HG03457 (cell line): ENCODE measurements around the gene FUBP1.
A peak's percentile ranks its signal among the peaks of the same experiment; 100 is the strongest.
"Not testable (repeated sequence)": the region's sequence is repeated elsewhere in the genome, so short reads cannot be mapped to it uniquely, and the experiment has no call there.

ENCODE experiments used
- ATAC-seq: cut with Tn5 transposase; IDR thresholded peaks from one replicate; pipeline ENCODE4 v1.9.1; 2021; ENCODE audit warnings: moderate number of reproducible peaks; ENCODE audit not compliant: unreplicated experiment

The FUBP1 gene, protein sequence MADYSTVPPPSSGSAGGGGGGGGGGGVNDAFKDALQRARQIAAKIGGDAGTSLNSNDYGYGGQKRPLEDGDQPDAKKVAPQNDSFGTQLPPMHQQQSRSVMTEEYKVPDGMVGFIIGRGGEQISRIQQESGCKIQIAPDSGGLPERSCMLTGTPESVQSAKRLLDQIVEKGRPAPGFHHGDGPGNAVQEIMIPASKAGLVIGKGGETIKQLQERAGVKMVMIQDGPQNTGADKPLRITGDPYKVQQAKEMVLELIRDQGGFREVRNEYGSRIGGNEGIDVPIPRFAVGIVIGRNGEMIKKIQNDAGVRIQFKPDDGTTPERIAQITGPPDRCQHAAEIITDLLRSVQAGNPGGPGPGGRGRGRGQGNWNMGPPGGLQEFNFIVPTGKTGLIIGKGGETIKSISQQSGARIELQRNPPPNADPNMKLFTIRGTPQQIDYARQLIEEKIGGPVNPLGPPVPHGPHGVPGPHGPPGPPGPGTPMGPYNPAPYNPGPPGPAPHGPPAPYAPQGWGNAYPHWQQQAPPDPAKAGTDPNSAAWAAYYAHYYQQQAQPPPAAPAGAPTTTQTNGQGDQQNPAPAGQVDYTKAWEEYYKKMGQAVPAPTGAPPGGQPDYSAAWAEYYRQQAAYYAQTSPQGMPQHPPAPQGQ

GRCh38 chr1:77978969-77979876 is at the start of gene FUBP1:
FUBP1 (minus strand) TSS chr1:77979072; CDS start chr1:77979004, 68 bp downstream.
- peak; percentile 70 for ATAC-seq

GRCh38 chr1:78021134-78021533 is 42.3 kb upstream of the FUBP1 start:
- ATAC-seq: not testable (repeated sequence)

- no peak for ATAC-seq
These were observed 40.2 kb upstream of the FUBP1 start for GRCh38 chr1:78019024-78019423.

GRCh38 chr1:78015148-78015547 is 36.3 kb upstream of the FUBP1 start:
- ATAC-seq: no peak

GRCh38 chr1:78011050-78011449 is 32.2 kb upstream of the FUBP1 start:
- ATAC-seq: no peak

DNA sequence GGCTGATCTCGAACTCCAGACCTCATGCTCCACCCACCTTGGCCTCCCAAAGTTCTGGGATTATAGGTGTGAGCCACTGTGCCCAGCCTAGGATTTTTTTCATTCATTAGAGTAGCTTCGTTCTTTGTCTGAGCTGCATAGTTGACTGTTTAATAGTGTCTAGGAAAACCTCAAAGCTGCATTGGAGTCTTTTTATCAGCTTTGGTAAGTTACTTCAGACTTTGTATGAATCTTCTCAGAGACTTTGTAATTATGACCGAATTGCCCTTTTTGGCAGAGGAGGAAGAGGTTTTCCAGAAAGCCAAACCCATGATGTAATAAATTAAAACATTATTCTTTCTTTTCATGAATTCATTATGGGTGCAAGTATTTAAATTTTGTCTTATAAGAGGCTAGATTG is 31.0 kb upstream of the FUBP1 start:
- no peak for ATAC-seq

DNA sequence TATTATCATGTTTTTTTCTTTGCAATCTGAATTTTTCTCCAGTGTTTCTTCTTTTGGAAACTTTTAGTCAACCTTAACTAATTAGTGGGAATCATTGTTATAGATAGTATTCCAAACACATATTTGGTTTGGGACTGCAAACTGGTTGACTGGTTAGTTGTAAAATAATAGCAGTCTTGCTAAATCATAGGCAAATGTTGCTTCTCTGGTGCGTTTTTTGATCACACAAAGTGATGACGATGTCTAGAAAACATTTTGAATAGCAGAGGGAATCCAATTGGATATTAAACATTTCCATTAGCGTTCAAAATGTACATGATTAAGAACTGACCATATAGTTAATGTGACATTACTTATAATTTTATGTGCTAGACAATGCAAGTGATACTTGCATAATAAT is 30.4 kb upstream of the FUBP1 start:
- ATAC-seq: no peak

- ATAC-seq: no peak
These were observed 28.9 kb upstream of the FUBP1 start for GRCh38 chr1:78007677-78008341.

DNA sequence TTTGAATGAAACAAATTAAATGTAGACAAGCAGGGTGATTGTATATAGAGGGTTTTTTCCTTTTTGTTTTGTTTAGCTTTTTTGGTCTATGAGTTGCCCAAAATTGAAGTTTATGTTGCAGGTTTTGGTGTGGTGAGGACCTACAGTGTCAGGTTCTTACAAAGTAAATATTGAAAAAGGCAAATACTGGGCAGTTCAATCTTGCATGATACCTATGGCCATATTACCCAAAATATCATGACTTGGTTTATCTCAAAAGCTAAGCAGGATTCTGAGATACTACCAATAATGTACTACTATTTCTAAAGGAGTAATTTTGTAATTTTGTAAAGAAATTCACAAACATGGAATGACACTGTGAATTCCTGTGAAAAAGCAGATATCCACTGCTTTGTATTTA is 27.6 kb upstream of the FUBP1 start:
- ATAC-seq: no peak

DNA sequence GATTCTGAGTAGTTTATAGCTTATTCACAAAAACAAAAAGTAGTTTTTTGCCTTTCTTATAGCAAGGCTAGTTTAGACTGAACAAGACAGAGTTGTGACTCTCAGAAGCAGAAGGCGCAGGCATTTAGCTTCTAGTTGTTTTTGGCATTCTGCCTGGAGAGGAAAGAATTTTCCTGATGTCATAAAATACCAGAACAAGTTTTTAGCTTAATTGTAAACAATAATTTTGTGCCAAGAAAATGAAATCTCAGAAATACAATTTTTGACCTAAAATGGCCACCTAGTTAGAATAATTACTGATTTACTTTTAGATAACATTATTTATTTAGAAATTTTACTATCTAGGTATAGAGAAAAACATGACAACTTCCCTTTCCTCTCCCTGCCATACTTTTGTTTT is 26.9 kb upstream of the FUBP1 start:
- ATAC-seq: no peak

GRCh38 chr1:78005448-78005722 is 26.5 kb upstream of the FUBP1 start:
- ATAC-seq: no peak

- ATAC-seq: peak; percentile 99
These were observed 26.0 kb upstream of the FUBP1 start, which contains the start of gene DNAJB4 for GRCh38 chr1:78004719-78005447. DNAJB4 (plus strand) TSS chr1:78004939; CDS start chr1:78005111, 172 bp downstream.

DNA sequence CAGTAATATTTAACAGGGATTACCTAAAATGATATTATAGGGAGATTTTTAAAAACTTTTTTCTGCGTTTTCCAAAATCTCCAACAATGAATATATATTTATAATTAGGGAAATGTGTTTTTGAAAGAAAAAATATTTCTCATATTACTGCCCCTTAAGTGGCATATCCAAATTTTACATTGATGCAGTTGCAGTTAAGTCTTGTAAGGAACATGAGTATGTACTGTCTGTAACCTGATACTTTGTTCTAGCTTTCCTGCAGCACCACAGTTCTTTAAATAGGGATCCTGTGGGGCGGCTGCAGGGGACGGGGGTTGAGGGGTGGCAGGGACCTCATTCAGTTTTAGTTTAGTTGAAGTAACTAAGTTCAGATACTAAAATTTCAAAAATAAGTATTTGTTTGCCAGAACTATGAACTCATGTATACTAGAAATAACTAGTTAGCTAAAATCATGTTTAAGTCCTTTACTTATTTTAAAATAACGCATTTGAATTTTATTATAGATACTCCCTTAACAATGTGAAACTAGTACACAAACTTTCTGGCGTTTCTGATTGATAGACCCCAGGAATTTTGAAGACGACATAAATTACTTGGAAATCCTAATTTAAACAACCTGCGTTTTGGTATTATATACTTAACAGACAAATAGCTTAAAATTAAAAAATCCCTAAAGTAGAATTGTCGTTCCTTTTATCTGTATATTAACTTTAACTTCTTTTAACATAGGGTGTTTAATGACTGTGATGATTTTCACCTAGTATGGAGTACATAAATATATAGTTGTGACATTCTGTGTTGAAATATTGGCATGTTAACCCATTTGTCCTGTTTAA is 25.2 kb upstream of the FUBP1 start:
- ATAC-seq: peak; percentile 38

GRCh38 chr1:78003070-78003746 is 24.3 kb upstream of the FUBP1 start:
- ATAC-seq: no peak

DNA sequence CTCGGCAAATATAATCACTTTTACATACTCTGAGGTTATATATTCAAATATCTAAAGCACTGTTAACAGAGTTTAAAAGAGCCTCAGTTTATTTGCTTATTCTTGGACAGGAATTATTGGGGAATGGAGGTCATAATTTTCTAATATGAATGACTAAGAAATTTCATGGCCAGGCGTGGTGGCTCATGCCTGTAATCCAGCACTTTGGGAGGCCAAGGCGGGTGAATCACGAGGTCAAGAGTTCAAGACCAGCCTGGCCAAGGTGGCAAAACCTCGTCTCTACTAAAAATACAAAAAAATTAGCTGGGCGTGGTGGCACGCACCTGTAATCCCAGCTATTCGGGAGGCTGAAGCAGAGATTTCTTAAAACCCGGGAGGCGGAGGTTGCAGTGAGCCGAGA is 21.7 kb upstream of the FUBP1 start:
- not testable (repeated sequence) for ATAC-seq

DNA sequence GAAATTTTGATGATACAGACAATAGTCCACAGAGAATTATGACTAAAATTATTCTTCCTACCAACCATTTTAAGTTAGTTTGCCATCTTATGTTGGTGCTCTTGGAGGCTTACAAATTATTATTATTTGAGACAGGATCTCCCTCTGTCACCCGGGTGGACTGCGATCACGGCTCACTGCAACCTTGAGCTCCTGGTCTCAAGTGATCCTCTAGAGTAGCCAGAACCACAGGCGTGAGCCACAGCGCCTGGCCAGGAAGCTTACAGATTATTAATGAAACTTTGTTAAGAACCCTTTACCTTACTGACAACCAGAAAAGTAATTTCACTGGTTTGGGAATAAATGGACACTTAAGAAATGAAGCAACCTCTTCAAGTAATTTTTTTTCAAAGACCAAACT is 17.9 kb upstream of the FUBP1 start:
- no peak for ATAC-seq

- ATAC-seq: no peak
These were observed 15.3 kb upstream of the FUBP1 start for GRCh38 chr1:77994117-77994705.

DNA sequence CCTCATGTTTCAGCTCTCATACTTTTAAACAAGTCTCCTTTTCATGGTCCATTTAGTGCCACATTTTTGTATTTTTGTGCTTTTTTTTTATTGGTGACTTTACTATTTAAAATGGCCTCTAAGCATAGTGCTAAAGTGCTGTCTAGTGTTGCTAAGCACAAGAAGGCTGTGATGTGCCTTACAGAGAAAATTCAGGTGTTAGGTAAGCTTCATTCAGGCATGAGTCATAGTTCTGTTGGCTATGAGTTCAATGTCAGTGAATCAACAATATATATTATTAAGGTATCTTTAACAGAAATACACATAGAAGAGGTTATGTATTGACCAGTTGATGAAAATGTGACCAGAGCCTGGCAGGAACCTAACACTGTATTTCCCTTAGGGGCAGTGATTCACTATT is 12.8 kb upstream of the FUBP1 start:
- no peak for ATAC-seq
